Mesenchymal stem cell (in vitro differentiated cells and primary cell): Measurements from ENCODE around the gene TIGAR.

Experiments used
- DNase-seq: peaks from one replicate; pipeline ENCODE4 v3.0.0-alpha.2; 2013
- H2AFZ ChIP-seq: one replicate; pipeline ENCODE4 v1.6.1; 2013; ENCODE audit warnings: low read depth, mild to moderate bottlenecking, control low read depth, inconsistent platforms, low read length, moderate library complexity
- H2AK5ac ChIP-seq: 2 replicates; pipeline ENCODE4 v1.6.1; 2013; ENCODE audit warnings: low read length, moderate library complexity, mild to moderate bottlenecking, inconsistent platforms; ENCODE audit not compliant: severe bottlenecking
- H2BK120ac ChIP-seq: one replicate; pipeline ENCODE4 v1.6.1; 2013; ENCODE audit warnings: low read depth, mild to moderate bottlenecking, inconsistent platforms, low read length, moderate library complexity
- H2BK12ac ChIP-seq, 2 experiments: one replicate each; pipeline ENCODE4 v1.6.1; 2013; ENCODE audit warnings: inconsistent platforms in 2 of 2, low read length in 2 of 2, mild to moderate bottlenecking in 2 of 2, moderate library complexity in 2 of 2, control low read depth in 1 of 2
- H2BK15ac ChIP-seq: one replicate; pipeline ENCODE4 v1.6.1; 2013; ENCODE audit warnings: mild to moderate bottlenecking, low read depth, inconsistent platforms; ENCODE audit not compliant: poor library complexity, severe bottlenecking
- H2BK5ac ChIP-seq: 2 replicates; pipeline ENCODE4 v1.6.1; 2013; ENCODE audit warnings: low read depth, mild to moderate bottlenecking, low read length, control low read depth, inconsistent platforms; ENCODE audit not compliant: poor library complexity, severe bottlenecking
- H3K14ac ChIP-seq, 2 experiments: one replicate each; pipeline ENCODE4 v1.6.1; 2013; ENCODE audit warnings: inconsistent platforms in 2 of 2, low read length in 2 of 2, control low read depth in 1 of 2, mild to moderate bottlenecking in 1 of 2, moderate library complexity in 1 of 2
- H3K18ac ChIP-seq, 2 experiments: one replicate each; pipeline ENCODE4 v1.6.1; 2013; ENCODE audit warnings: inconsistent platforms in 2 of 2, low read length in 2 of 2, control low read depth in 1 of 2, low read depth in 1 of 2, mild to moderate bottlenecking in 1 of 2
- H3K23ac ChIP-seq, 2 experiments: one replicate each; pipeline ENCODE4 v1.6.1; 2013; ENCODE audit warnings: inconsistent platforms in 2 of 2, low read length in 2 of 2, mild to moderate bottlenecking in 2 of 2, moderate library complexity in 2 of 2, control low read depth in 1 of 2
- H3K27ac ChIP-seq: 2 replicates; pipeline ENCODE4 v1.5.1; 2013; ENCODE audit warnings: mild to moderate bottlenecking, moderate library complexity, low read length, control low read depth, inconsistent platforms; ENCODE audit not compliant: poor library complexity, severe bottlenecking
- H3K27me3 ChIP-seq, 2 experiments: 2 replicates each; pipeline versions ENCODE4 v1.6.1 to v1.7.0; 2013; ENCODE audit warnings: low read length in 2 of 2, mild to moderate bottlenecking in 2 of 2, moderate library complexity in 2 of 2, control low read depth in 1 of 2, inconsistent platforms in 1 of 2; ENCODE audit not compliant: control insufficient read depth in 1 of 2, insufficient read depth in 1 of 2
- H3K36me3 ChIP-seq, 2 experiments: 2 replicates each; pipeline versions ENCODE4 v1.6.1 to v1.7.0; 2013; ENCODE audit warnings: low read length in 2 of 2, control low read depth in 1 of 2, inconsistent platforms in 1 of 2, low read depth in 1 of 2, mild to moderate bottlenecking in 1 of 2; ENCODE audit not compliant: insufficient read depth in 2 of 2, control insufficient read depth in 1 of 2
- H3K4ac ChIP-seq, 2 experiments: one replicate each; pipeline ENCODE4 v1.6.1; 2013; ENCODE audit warnings: inconsistent platforms in 2 of 2, low read length in 2 of 2, mild to moderate bottlenecking in 2 of 2, moderate library complexity in 2 of 2, control low read depth in 1 of 2, low read depth in 1 of 2
- H3K4me1 ChIP-seq: 2 replicates; pipeline ENCODE4 v1.6.1; 2013; ENCODE audit warnings: low read depth, low read length, control low read depth; ENCODE audit not compliant: control insufficient read depth, insufficient read depth
- H3K4me2 ChIP-seq: 2 replicates; pipeline ENCODE4 v1.6.1; 2013; ENCODE audit warnings: low read length, mild to moderate bottlenecking, inconsistent platforms; ENCODE audit not compliant: poor library complexity, severe bottlenecking
- H3K4me3 ChIP-seq, 2 experiments: 2 replicates each; pipeline versions ENCODE4 v1.5.1 to v1.7.0; 2013; ENCODE audit warnings: low read length in 2 of 2, mild to moderate bottlenecking in 2 of 2, control low read depth in 1 of 2, low read depth in 1 of 2; ENCODE audit not compliant: insufficient read depth in 1 of 2
- H3K79me1 ChIP-seq: replicated peaks from 2 replicates; pipeline ENCODE4 v1.6.1; 2013; ENCODE audit warnings: mild to moderate bottlenecking, control low read depth, low read length, inconsistent platforms; ENCODE audit not compliant: poor library complexity, severe bottlenecking
- H3K9ac ChIP-seq: 2 replicates; pipeline ENCODE4 v1.7.0; 2013; ENCODE audit warnings: mild to moderate bottlenecking, low read length, moderate library complexity
- H3K9me3 ChIP-seq: 2 replicates; pipeline ENCODE4 v1.7.0; 2013; ENCODE audit warnings: mild to moderate bottlenecking, low read length; ENCODE audit not compliant: control insufficient read depth
- H4K8ac ChIP-seq: one replicate; pipeline ENCODE4 v1.6.1; 2013; ENCODE audit warnings: inconsistent platforms, mild to moderate bottlenecking, low read length, moderate library complexity
- H4K91ac ChIP-seq: one replicate; pipeline ENCODE4 v1.6.1; 2013; ENCODE audit warnings: mild to moderate bottlenecking, low read length, inconsistent platforms
- WGBS: methylation state at CpG from one replicate; pipeline ENCODE4 v1.1.7; 2013; ENCODE audit warnings: mixed read lengths; 5-methylcytosine and 5-hydroxymethylcytosine counted together

The TIGAR gene

DNA sequence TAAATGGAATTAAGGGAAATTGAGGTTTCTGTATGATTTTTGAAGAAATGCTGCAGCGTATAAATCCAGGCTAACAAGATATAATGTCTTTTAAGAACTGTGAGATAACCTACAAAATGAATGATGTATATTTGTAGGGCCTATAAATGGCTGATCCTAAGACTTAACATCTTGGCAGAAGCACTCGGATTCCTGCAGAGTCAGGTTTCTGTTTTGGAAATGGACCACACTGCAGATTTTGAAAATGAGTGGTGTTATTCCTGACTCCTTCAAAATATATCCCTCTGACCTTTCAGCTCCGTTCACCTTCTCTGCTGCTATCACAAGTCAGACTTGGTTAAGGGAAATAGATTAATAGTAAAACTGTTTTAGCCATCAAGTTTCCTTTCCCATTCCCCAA lies 5.0 kb downstream of the TIGAR start:
- no peak overlapping the region for H2BK120ac ChIP-seq
- no peak overlapping the region for H3K4me3 ChIP-seq
- DNase-seq, result no peak
- H2BK12ac ChIP-seq, result no peak overlapping the region
- H3K4ac ChIP-seq, result no peak overlapping the region
- no peak overlapping the region for H2AK5ac ChIP-seq
- H3K9me3 ChIP-seq, result no peaks in the 10 kb centered on the region
- no peak overlapping the region for H4K8ac ChIP-seq
- H3K36me3 ChIP-seq, result peaks cover 8 to 32% of the 10 kb centered on the region in 2 experiments
- no peak overlapping the region for H2BK5ac ChIP-seq
- H3K27ac ChIP-seq, result no peak overlapping the region
- WGBS, result 100% methylated on average over 1 of the region's 3 CpGs
- no peaks in the 10 kb centered on the region for H3K79me1 ChIP-seq
- peaks cover 7% of the 10 kb centered on the region for H3K4me1 ChIP-seq
- no peaks in the 10 kb centered on the region for H3K27me3 ChIP-seq
- no peak overlapping the region for H3K18ac ChIP-seq
- H3K23ac ChIP-seq, result no peak overlapping the region
- no peak overlapping the region for H2BK15ac ChIP-seq
- H4K91ac ChIP-seq, result no peak overlapping the region
- H2AFZ ChIP-seq, result no peak overlapping the region
- H3K4me2 ChIP-seq, result no peak overlapping the region
- no peak overlapping the region for H3K14ac ChIP-seq
- no peak overlapping the region for H3K9ac ChIP-seq

DNA sequence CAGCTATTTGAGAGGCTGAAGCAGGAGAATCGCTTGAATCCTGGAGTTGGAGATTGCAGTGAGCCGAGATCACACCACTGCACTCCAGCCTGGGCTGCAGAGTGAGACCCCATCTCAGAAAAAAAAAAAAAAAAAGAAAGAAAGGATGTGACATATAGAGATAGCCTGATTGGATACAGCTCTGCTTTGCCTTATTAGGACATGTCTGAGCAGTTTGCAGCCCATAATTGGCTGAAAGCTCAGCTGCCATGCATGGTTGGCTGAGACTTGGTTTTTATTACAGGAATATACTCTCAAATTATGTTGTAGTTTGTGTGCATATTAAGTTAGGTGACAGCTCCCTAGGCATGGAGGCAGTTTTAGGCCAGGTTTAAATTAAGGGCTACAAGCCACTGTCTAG lies 6.3 kb downstream of the TIGAR start:
- no peak overlapping the region for H2BK12ac ChIP-seq
- no peak overlapping the region for H3K18ac ChIP-seq
- no peak overlapping the region for H2AFZ ChIP-seq
- H2BK15ac ChIP-seq, result no peak overlapping the region
- H3K14ac ChIP-seq, result no peak overlapping the region
- no peak overlapping the region for H4K91ac ChIP-seq
- H3K27me3 ChIP-seq, result no peaks in the 10 kb centered on the region
- H2BK120ac ChIP-seq, result no peak overlapping the region
- 97% methylated on average over 2 of the region's 2 CpGs for WGBS
- H3K79me1 ChIP-seq, result peaks cover 2% of the 10 kb centered on the region
- H3K36me3 ChIP-seq, result peaks cover 10 to 44% of the 10 kb centered on the region in 2 experiments
- no peak overlapping the region for H3K27ac ChIP-seq
- no peak overlapping the region for H3K4me2 ChIP-seq
- H3K9me3 ChIP-seq, result no peaks in the 10 kb centered on the region
- no peak overlapping the region for H3K4ac ChIP-seq
- no peak overlapping the region for H3K23ac ChIP-seq
- peaks cover 6% of the 10 kb centered on the region for H3K4me1 ChIP-seq
- no peak overlapping the region for H3K4me3 ChIP-seq
- H2AK5ac ChIP-seq, result no peak overlapping the region
- no peak overlapping the region for H3K9ac ChIP-seq
- no peak for DNase-seq
- no peak overlapping the region for H2BK5ac ChIP-seq
- H4K8ac ChIP-seq, result no peak overlapping the region

DNA sequence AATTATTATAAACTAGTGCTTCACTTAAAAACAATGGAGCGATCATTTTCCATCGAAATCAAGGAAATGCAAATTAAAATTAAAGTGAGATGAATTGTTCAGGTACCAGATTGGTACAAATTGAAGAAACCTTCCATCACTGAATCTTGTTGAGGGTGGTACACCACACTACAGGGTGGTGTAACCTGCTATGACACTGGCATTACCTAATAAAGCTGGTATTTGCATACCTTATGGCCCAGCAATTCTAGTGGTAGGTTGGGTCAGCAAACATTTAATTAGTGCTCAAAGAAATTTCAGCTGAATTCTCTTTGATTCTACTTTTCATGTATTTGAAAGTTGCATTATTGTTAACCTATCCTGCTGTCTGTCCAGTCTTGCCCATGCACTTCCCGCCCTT lies 9.2 kb downstream of the TIGAR start:
- H2BK5ac ChIP-seq, result no peak overlapping the region
- no peak overlapping the region for H2BK120ac ChIP-seq
- no peak overlapping the region for H2BK15ac ChIP-seq
- peaks cover 7% of the 10 kb centered on the region for H3K79me1 ChIP-seq
- H3K18ac ChIP-seq, result no peak overlapping the region
- no peaks in the 10 kb centered on the region for H3K27me3 ChIP-seq
- no peak overlapping the region for H2AFZ ChIP-seq
- WGBS, result 96% methylated on average over 3 of the region's 3 CpGs
- H2BK12ac ChIP-seq, result no peak overlapping the region
- H3K9me3 ChIP-seq, result no peaks in the 10 kb centered on the region
- H3K23ac ChIP-seq, result no peak overlapping the region
- H3K4me1 ChIP-seq, result no peaks in the 10 kb centered on the region
- no peak overlapping the region for H4K8ac ChIP-seq
- H3K4ac ChIP-seq, result no peak overlapping the region
- DNase-seq, result no peak
- H2AK5ac ChIP-seq, result no peak overlapping the region
- H3K4me2 ChIP-seq, result no peak overlapping the region
- H3K4me3 ChIP-seq, result no peak overlapping the region
- no peak overlapping the region for H3K9ac ChIP-seq
- H3K36me3 ChIP-seq, result peaks cover 14 to 57% of the 10 kb centered on the region in 2 experiments
- no peak overlapping the region for H3K27ac ChIP-seq
- no peak overlapping the region for H3K14ac ChIP-seq
- H4K91ac ChIP-seq, result no peak overlapping the region

DNA sequence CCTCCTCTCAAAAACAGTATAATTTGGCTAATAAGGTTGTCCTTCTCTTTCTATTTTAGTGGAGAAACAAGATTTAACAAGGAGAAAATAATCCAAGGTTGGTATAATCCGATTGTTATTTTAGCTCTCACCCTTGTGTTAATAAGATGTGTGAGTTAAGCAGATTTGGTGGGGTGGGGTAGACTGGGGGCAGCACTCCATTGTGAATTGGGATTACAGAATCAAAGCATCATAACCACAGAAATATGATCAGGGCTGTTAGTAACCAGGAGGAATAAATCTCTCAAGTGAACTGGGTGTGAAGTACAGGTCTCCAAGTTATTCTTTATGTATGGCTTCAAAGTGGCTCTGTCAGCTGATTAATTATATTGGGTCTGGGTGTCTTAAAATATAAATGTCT lies 10.2 kb downstream of the TIGAR start:
- Histone ChIP-seq H4K91ac (no peak overlapping the region), H3K4ac (no peak overlapping the region), H2BK120ac (no peak overlapping the region), H4K8ac (no peak overlapping the region), H2BK12ac (no peak overlapping the region), H2AK5ac (no peak overlapping the region), H3K79me1 (peaks cover 12% of the 10 kb centered on the region), H2BK15ac (no peak overlapping the region), H3K23ac (no peak overlapping the region), H3K9me3 (no peaks in the 10 kb centered on the region), H3K27me3 (no peaks in the 10 kb centered on the region), H3K27ac (no peak overlapping the region), H3K4me2 (no peak overlapping the region), H3K18ac (no peak overlapping the region), H3K9ac (no peak overlapping the region), H3K4me3 (no peak overlapping the region), H3K36me3 (peaks cover 19 to 64% of the 10 kb centered on the region in 2 experiments), H2BK5ac (no peak overlapping the region), H3K14ac (no peak overlapping the region), H2AFZ (no peak overlapping the region), H3K4me1 (no peaks in the 10 kb centered on the region)
- no peak for DNase-seq
- 94% methylated on average over 1 of the region's 1 CpG for WGBS
